Tibial nerve (tissue), 4 donors: ENCODE measurements around the gene ZC3H12C. TPM values are rescaled to one million over a fixed set of nuclear protein-coding genes. Genes with fewer than 3 reads are reported as not detected.
A peak's percentile ranks its signal among the peaks of the same experiment; 100 is the strongest.

Experiments
- DNase-seq, 2 donors: peaks; one replicate each; pipeline ENCODE4 v3.0.0-alpha.2; 2019; ENCODE audit warnings: low spot score in 2 of 2
- H3K27ac ChIP-seq, 4 donors: fragments of 200-600 bp; sonication (generic) in 3 of 4; one replicate each; pipeline ENCODE4 v1.5.1; 2017 to 2019; ENCODE audit warnings: mild to moderate bottlenecking in 1 of 4
- H3K27me3 ChIP-seq, 2 donors: fragments of 200-600 bp; sonication (generic) in 1 of 2; one replicate each; pipeline versions ENCODE4 v1.5.1 to v1.6.0; 2017 to 2019
- H3K36me3 ChIP-seq, 3 donors: fragments of 200-600 bp; sonication (generic); one replicate each; pipeline ENCODE4 v1.5.1; 2018 to 2019
- H3K4me1 ChIP-seq, 4 donors: fragments of 200-600 bp; sonication (generic) in 3 of 4; one replicate each; pipeline ENCODE4 v1.5.1; 2017 to 2019
- H3K4me3 ChIP-seq, 4 donors: fragments of 200-600 bp; sonication (generic) in 3 of 4; one replicate each; pipeline ENCODE4 v1.5.1; 2017 to 2019; ENCODE audit warnings: mild to moderate bottlenecking in 1 of 4, moderate library complexity in 1 of 4
- H3K9me3 ChIP-seq, 4 donors: fragments of 200-600 bp; sonication (generic) in 3 of 4; one replicate each; pipeline ENCODE4 v1.5.1; 2017 to 2019
- EP300 ChIP-seq, 2 donors: sonication (generic); formaldehyde crosslinking; IDR thresholded peaks; one replicate each; pipeline ENCODE4 v1.6.1; 2017; ENCODE audit warnings: antibody characterized with exemption in 2 of 2, mild to moderate bottlenecking in 1 of 2
- POLR2A ChIP-seq, 2 donors: fragments of 450-650 bp; IDR thresholded peaks; one replicate each; pipeline ENCODE4 v1.6.1; 2017; ENCODE audit warnings: antibody characterized with exemption in 2 of 2, mild to moderate bottlenecking in 2 of 2, moderate library complexity in 2 of 2
- WGBS, 2 donors: methylation state at CpG; one replicate each; pipeline ENCODE4 v1.1.5; 2018; 5-methylcytosine and 5-hydroxymethylcytosine counted together
- total RNA-seq, 4 donors: library from RNA; depleted of rRNA; stranded (reverse); fragments of >200 nt; gene quantifications; one replicate each; pipeline ENCODE4 v1.1.0, GENCODE V29; 2016
- TF ChIP-seq, protein P1 (sequence below), 5 experiments: fragments of 200-600 bp in 3 of 5; fragments of 450-650 bp in 2 of 5; sonication (generic) in 3 of 5; IDR thresholded peaks; one replicate each; pipeline ENCODE4 v1.5.1; 2016 to 2019; ENCODE audit warnings: antibody characterized with exemption in 5 of 5, mild to moderate bottlenecking in 3 of 5, moderate library complexity in 2 of 5

ZC3H12C gene
- total RNA-seq, 4 donors from 2014 or later, result 15.9 to 26.0 (median 19.4) TPM

DNA sequence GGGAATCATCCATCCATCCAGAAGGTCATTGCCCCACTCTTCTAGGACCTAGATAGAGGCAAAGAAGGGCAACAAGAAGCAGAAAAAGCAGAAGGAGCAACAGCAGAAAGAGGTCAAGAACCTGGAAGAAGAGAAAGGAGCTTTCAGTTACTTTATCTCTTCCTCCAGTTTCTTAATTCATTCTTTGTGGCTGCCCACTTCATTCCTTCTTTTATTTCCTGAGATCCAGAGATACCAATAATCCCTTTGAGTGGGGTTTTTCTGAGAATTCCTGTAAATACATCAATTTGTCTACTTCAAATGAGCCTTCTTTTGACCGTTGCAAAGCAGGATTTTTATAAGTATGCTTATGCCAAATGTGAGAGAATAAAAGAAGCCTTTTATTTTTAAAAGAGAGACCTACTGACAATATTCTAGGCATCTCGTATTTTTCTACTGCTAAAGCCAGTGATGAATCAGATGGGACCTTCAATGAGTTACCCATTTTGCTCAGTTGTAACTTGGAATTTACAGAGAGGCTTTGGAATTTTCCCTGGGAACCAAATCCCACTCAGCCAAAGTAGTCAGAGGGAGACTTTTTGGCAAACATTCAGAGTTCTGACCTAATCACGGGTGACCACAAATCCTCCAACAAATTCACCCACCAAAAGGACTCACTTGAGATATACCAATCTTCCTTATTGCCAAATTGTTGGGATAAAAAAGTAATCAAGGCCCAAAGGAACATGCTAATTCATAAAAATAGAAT is 54.9 kb downstream of the ZC3H12C start:
- H3K9me3 ChIP-seq, result no peaks in the 10 kb centered on the region
- H3K27me3 ChIP-seq, result no peaks in the 10 kb centered on the region
- WGBS, 2 donors, result 10 to 11% methylated on average over 3 of the region's 3 CpGs
- TF ChIP-seq POLR2A (IDR thresholded peaks at IDR 0.05), result no peak
- no peak for TF ChIP-seq EP300 (IDR thresholded peaks at IDR 0.05)
- TF ChIP-seq, protein P1, sequence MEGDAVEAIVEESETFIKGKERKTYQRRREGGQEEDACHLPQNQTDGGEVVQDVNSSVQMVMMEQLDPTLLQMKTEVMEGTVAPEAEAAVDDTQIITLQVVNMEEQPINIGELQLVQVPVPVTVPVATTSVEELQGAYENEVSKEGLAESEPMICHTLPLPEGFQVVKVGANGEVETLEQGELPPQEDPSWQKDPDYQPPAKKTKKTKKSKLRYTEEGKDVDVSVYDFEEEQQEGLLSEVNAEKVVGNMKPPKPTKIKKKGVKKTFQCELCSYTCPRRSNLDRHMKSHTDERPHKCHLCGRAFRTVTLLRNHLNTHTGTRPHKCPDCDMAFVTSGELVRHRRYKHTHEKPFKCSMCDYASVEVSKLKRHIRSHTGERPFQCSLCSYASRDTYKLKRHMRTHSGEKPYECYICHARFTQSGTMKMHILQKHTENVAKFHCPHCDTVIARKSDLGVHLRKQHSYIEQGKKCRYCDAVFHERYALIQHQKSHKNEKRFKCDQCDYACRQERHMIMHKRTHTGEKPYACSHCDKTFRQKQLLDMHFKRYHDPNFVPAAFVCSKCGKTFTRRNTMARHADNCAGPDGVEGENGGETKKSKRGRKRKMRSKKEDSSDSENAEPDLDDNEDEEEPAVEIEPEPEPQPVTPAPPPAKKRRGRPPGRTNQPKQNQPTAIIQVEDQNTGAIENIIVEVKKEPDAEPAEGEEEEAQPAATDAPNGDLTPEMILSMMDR (IDR thresholded peaks at IDR 0.05), result no peak
- no peak for DNase-seq
- H3K4me3 ChIP-seq, result no peak overlapping the region
- H3K36me3 ChIP-seq, result peaks cover 0 to 11% (median 0%) of the 10 kb centered on the region in 3 donors
- H3K4me1 ChIP-seq, result peaks cover 0 to 54% (median 9%) of the 10 kb centered on the region in 4 donors
- peak overlapping the region in 1 of 4 donors; percentile 67 for H3K27ac ChIP-seq

DNA sequence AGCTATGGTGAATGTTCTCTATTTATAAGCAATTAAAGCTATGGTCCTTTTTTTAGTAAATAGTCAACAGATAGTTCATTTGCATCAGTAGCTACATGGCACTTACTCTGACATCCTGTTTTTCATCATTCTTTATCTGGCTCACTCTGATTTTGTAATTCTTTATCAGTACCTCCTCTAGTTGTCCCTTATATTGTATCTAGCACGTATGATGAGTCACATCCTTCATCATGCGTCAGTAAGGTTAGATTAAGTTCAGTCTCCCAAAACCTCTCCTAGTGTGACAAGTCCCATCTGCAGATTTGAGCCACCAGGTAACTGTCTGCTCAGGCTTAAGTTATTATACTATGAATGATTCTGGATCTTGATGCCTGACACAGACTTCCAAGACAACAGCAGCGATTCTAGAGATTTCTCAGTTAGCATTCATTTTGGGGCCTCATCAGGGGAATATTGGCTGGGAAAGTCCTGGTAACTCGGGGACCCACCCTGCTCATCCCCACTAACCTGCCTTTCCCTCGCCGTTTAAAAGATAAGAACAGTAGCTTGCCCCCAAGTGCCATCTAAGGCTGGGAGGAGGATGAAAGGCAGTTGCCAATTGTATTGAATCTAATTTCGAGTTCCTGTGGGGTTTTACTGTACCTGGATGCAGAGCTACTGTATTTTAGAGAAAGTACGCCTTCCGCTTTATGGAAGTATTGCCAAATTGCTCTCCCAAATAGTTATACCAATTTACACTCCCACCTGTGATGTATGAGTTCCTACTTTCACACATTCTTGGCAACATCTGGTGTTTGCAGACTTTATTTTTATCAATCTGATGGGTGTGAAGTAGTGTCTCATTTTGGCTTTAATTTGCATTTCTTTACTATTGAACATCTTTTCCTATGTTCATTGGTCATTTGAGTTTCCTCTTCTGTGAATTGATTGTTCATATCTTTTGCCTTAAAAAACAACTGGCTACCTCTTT is 55.9 kb downstream of the ZC3H12C start:
- Histone ChIP-seq H3K4me3 (no peak overlapping the region), H3K27me3 (no peaks in the 10 kb centered on the region)

DNA sequence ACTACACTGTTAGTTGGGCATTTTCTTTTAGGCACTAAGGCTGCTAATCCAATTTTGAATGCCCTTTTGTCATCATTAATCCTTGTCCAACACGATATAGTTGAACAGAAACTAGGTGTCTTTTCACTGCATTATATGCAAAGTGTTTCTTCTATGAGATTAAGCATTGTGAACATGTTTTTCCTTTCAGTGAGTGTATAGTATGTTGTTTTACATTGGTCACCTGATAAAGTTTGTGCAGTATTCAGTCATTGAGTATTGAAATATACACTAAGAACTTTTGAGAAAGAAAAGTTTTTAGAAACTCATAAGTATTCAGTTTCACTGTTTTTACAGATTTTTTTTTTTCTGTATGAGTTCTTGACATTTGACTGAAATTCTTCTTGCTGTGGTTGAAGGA is 59.0 kb downstream of the ZC3H12C start:
- peaks cover 0 to 4% (median 0%) of the 10 kb centered on the region in 3 donors for H3K36me3 ChIP-seq
- H3K9me3 ChIP-seq, result no peaks in the 10 kb centered on the region
- H3K27ac ChIP-seq, result peak overlapping the region in 1 of 4 donors; percentile 26
- DNase-seq, result no peak
- TF ChIP-seq POLR2A (IDR thresholded peaks at IDR 0.05), result no peak
- TF ChIP-seq, protein P1 (IDR thresholded peaks at IDR 0.05), result no peak
- no peak for TF ChIP-seq EP300 (IDR thresholded peaks at IDR 0.05)
- peaks cover 0 to 49% (median 9%) of the 10 kb centered on the region in 4 donors for H3K4me1 ChIP-seq
- H3K27me3 ChIP-seq, result no peaks in the 10 kb centered on the region
- 41 to 52% methylated on average over 1 of the region's 1 CpG for WGBS, 2 donors
- H3K4me3 ChIP-seq, result no peak overlapping the region

More for the DNA sequence above, 55.9 kb downstream of the ZC3H12C start:
- DNase-seq, result no peak
- WGBS, 2 donors, result 69 to 72% methylated on average over 9 of the region's 9 CpGs
- Histone ChIP-seq H3K9me3 (no peaks in the 10 kb centered on the region), H3K36me3 (peaks cover 0 to 12% (median 0%) of the 10 kb centered on the region in 3 donors), H3K27ac (peak overlapping the region in 1 of 4 donors; percentile 67), H3K4me1 (peaks cover 0 to 61% (median 9%) of the 10 kb centered on the region in 4 donors)
- TF ChIP-seq EP300 (IDR thresholded peaks at IDR 0.05) (no peak), POLR2A (IDR thresholded peaks at IDR 0.05) (no peak)
- TF ChIP-seq, protein P1 (IDR thresholded peaks at IDR 0.05), result no peak

DNA sequence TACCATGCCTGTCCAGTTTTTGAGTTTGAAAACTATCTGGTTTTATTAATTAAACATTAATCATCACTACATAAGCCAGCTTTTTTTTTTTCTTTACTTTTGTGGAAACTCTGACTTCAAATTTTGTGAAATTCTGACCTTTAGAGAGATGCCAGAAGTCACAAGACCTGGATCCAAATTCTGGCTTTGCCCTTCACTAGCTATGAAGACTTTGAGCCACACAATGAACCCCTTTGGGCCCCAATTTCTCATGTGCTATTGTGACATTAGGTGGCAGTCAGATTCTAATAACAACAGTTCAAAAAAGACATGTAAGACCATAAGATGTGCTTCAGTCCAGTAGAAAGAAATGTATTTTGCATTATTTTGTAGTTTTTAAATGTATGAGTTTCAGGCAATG is 60.3 kb downstream of the ZC3H12C start:
- Histone ChIP-seq H3K9me3 (no peaks in the 10 kb centered on the region), H3K4me3 (no peak overlapping the region), H3K27ac (peak overlapping the region in 1 of 4 donors; percentile 7), H3K36me3 (peaks cover 0 to 7% (median 0%) of the 10 kb centered on the region in 3 donors), H3K27me3 (no peaks in the 10 kb centered on the region), H3K4me1 (peaks cover 0 to 36% (median 4%) of the 10 kb centered on the region in 4 donors)
- no peak for DNase-seq
- TF ChIP-seq, protein P1 (IDR thresholded peaks at IDR 0.05), result no peak
- TF ChIP-seq EP300 (IDR thresholded peaks at IDR 0.05) (no peak), POLR2A (IDR thresholded peaks at IDR 0.05) (no peak)
